Renal cortical epithelial cell (primary cell): Measurements from ENCODE around the gene PNKP. TPM values are rescaled to one million over a fixed set of nuclear protein-coding genes. Genes with fewer than 3 reads are reported as not detected.

Experiments
- DNase-seq: peaks from one replicate; pipeline ENCODE4 v3.0.0-alpha.2; 2011; ENCODE audit warnings: low read depth
- total RNA-seq: library from RNA; depleted of rRNA; stranded (reverse); fragments of >200 nt; gene quantifications from 2 replicates; pipeline ENCODE4 v1.2.3, GENCODE V29; 2014

PNKP gene
- total RNA-seq, 1 donor from 2014 or later = 30.5 TPM

GRCh38 chr19:49876422-49877019 is 9.1 kb upstream of the PNKP start:
- DNase-seq = peak; percentile 95

GRCh38 chr19:49875857-49876421 is 8.6 kb upstream of the PNKP start:
- DNase-seq = no peak

- no peak for DNase-seq
Measured at GRCh38 chr19:49875177-49875576, 7.8 kb upstream of the PNKP start.

GRCh38 chr19:49874503-49875157 is 7.3 kb upstream of the PNKP start:
- DNase-seq = no peak

GRCh38 chr19:49873834-49874233 is 6.5 kb upstream of the PNKP start:
- DNase-seq = no peak

GRCh38 chr19:49873129-49873521 is 5.7 kb upstream of the PNKP start:
- no peak for DNase-seq

GRCh38 chr19:49872245-49873128 is 5.1 kb upstream of the PNKP start:
- DNase-seq = no peak

GRCh38 chr19:49871349-49871985 is 4.1 kb upstream of the PNKP start:
- DNase-seq = no peak

GRCh38 chr19:49870309-49870901 is 3.0 kb upstream of the PNKP start:
- DNase-seq = no peak

- peak; percentile 100 for DNase-seq
Measured at GRCh38 chr19:49869484-49870308, 2.3 kb upstream of the PNKP start.

- no peak for DNase-seq
Measured at GRCh38 chr19:49869009-49869483, 1.7 kb upstream of the PNKP start.

GRCh38 chr19:49864890-49865289 is 2.5 kb downstream of the PNKP start:
- no peak for DNase-seq

- no peak for DNase-seq
Measured at GRCh38 chr19:49863935-49864320, 3.4 kb downstream of the PNKP start.

GRCh38 chr19:49863254-49863934 is 4.0 kb downstream of the PNKP start:
- DNase-seq = no peak

GRCh38 chr19:49862391-49863253 is 4.8 kb downstream of the PNKP start:
- no peak for DNase-seq

GRCh38 chr19:49861541-49862378 is 5.6 kb downstream of the PNKP start:
- no peak for DNase-seq

- no peak for DNase-seq
Measured at GRCh38 chr19:49861107-49861506, 6.3 kb downstream of the PNKP start.
